KMS-11 (cell line): Measurements from ENCODE around the gene MEX3B.

Experiments used
- H2AFZ ChIP-seq: fragments of 200-600 bp; sonication (generic); 2 replicates; pipeline ENCODE4 v1.6.1; 2016; ENCODE audit warnings: antibody characterized with exemption, mixed run types, low read depth
- H3K27ac ChIP-seq: fragments of 200-600 bp; sonication (generic); 2 replicates; pipeline ENCODE4 v1.6.1; 2016; ENCODE audit warnings: mild to moderate bottlenecking, mixed run types
- H3K27me3 ChIP-seq: fragments of 200-600 bp; sonication (generic); 2 replicates; pipeline ENCODE4 v1.6.1; 2017; ENCODE audit warnings: mild to moderate bottlenecking, low read depth, mixed run types, moderate library complexity; ENCODE audit not compliant: insufficient read depth
- H3K36me3 ChIP-seq: fragments of 200-600 bp; sonication (generic); 2 replicates; pipeline ENCODE4 v1.6.1; 2017; ENCODE audit warnings: mild to moderate bottlenecking, mixed run types; ENCODE audit not compliant: insufficient read depth
- H3K4me1 ChIP-seq: fragments of 200-600 bp; sonication (generic); 2 replicates; pipeline ENCODE4 v1.6.1; 2016; ENCODE audit warnings: mild to moderate bottlenecking, low read depth, mixed run types; ENCODE audit not compliant: poor library complexity, severe bottlenecking
- H3K4me2 ChIP-seq: fragments of 200-600 bp; sonication (generic); 2 replicates; pipeline ENCODE4 v1.7.0; 2016; ENCODE audit warnings: mild to moderate bottlenecking, mixed run types
- H3K4me3 ChIP-seq: fragments of 200-600 bp; sonication (generic); IDR thresholded peaks from 2 replicates; pipeline ENCODE4 v1.6.1; 2017; ENCODE audit warnings: low read depth, low read length, mixed read lengths; ENCODE audit not compliant: insufficient read depth
- H3K79me2 ChIP-seq: fragments of 200-600 bp; sonication (generic); 2 replicates; pipeline ENCODE4 v1.6.1; 2016; ENCODE audit warnings: low read depth, mixed run types; ENCODE audit not compliant: insufficient read depth
- H3K9ac ChIP-seq: fragments of 200-600 bp; sonication (generic); 2 replicates; pipeline ENCODE4 v1.6.1; 2016; ENCODE audit warnings: mild to moderate bottlenecking, mixed run types
- H4K20me1 ChIP-seq: fragments of 200-600 bp; sonication (generic); 2 replicates; pipeline ENCODE4 v1.6.1; 2016; ENCODE audit warnings: mild to moderate bottlenecking, mixed run types; ENCODE audit not compliant: insufficient read depth
- TF ChIP-seq, protein P1 (sequence below): fragments of 200-600 bp; sonication (generic); conservative IDR thresholded peaks from 2 replicates; pipeline ENCODE4 v1.6.1; 2017; ENCODE audit warnings: low read depth, mild to moderate bottlenecking, antibody characterized with exemption, low read length, moderate library complexity, mixed read lengths

MEX3B gene

DNA sequence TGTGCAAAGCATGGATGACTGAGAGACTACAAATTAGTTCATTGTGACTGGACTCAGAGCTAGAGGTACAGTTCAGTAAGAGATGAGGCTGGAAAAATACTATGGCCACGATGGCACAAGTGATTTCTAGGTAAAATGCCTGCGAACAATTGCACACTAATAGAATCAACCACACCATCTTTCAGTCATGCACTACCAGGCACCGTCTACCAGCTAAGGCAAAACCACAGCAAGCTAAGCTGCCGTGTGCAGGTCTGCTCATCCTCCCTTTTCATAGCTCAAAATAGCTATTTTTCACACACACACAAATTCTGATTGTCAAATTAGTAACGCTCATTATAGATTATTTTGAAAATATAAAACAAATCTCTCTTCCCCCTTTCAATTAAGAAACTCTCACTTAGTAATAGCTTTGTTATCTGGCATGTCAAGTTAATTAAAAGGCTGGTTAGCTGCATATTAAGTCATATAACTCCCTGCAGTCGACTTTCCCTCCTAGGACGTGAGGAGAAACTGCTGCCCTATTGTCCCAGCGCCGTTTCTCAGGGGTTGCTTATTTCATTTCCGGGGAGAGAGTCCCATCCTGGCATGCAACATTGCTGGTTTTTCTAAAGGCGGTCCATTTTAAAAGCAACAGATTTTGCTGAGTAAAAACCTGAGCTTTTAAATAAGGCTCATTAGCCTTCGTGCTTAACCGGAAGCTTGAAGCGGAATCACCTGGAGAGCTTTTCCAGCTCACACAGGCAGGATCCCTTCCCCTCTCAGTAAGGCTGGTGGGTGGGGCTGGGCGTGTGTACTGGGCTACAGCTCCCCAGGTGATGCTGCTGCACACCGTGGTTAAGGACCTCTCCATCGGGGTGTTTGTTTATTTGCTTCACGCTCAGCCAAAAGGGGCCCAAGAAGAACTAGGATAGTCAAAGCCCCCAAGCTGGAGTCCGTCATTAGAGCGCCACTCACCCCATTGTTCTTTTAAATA, 16.9 kb upstream of the MEX3B start:
- H3K4me1 ChIP-seq = no peaks in the 10 kb centered on the region
- no peak overlapping the region for H3K9ac ChIP-seq
- H4K20me1 ChIP-seq = no peaks in the 10 kb centered on the region
- H3K79me2 ChIP-seq = no peaks in the 10 kb centered on the region
- H3K4me3 ChIP-seq = no peak overlapping the region
- TF ChIP-seq, protein P1, sequence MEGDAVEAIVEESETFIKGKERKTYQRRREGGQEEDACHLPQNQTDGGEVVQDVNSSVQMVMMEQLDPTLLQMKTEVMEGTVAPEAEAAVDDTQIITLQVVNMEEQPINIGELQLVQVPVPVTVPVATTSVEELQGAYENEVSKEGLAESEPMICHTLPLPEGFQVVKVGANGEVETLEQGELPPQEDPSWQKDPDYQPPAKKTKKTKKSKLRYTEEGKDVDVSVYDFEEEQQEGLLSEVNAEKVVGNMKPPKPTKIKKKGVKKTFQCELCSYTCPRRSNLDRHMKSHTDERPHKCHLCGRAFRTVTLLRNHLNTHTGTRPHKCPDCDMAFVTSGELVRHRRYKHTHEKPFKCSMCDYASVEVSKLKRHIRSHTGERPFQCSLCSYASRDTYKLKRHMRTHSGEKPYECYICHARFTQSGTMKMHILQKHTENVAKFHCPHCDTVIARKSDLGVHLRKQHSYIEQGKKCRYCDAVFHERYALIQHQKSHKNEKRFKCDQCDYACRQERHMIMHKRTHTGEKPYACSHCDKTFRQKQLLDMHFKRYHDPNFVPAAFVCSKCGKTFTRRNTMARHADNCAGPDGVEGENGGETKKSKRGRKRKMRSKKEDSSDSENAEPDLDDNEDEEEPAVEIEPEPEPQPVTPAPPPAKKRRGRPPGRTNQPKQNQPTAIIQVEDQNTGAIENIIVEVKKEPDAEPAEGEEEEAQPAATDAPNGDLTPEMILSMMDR = no peak
- H3K36me3 ChIP-seq = no peaks in the 10 kb centered on the region
- no peak overlapping the region for H3K4me2 ChIP-seq
- no peak overlapping the region for H2AFZ ChIP-seq
- no peak overlapping the region for H3K27ac ChIP-seq
- no peaks in the 10 kb centered on the region for H3K27me3 ChIP-seq

DNA sequence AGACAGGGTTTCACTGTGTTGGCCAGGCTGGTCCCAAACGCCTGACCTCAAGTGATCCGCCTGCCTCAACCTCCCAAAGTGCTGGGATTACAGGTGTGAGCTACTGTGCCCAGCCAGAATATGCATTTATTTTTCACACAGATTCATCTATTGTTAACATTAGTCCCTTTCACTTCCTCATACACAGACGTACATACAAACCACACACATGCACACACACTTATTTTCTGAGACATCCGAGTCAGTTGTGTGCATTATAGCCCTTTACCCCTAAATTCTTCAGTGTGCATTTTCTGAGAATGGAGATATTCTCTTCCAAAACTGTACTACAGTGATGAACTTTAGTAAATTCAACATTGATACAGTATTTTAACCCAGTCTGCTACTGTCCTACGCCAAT, 15.0 kb upstream of the MEX3B start:
- no peak overlapping the region for H3K9ac ChIP-seq
- no peaks in the 10 kb centered on the region for H3K27me3 ChIP-seq
- H2AFZ ChIP-seq = no peak overlapping the region
- TF ChIP-seq, protein P1 = no peak
- no peak overlapping the region for H3K4me3 ChIP-seq
- H4K20me1 ChIP-seq = no peaks in the 10 kb centered on the region
- H3K27ac ChIP-seq = no peak overlapping the region
- no peak overlapping the region for H3K4me2 ChIP-seq
- H3K36me3 ChIP-seq = no peaks in the 10 kb centered on the region
- H3K4me1 ChIP-seq = no peaks in the 10 kb centered on the region
- H3K79me2 ChIP-seq = no peaks in the 10 kb centered on the region

DNA sequence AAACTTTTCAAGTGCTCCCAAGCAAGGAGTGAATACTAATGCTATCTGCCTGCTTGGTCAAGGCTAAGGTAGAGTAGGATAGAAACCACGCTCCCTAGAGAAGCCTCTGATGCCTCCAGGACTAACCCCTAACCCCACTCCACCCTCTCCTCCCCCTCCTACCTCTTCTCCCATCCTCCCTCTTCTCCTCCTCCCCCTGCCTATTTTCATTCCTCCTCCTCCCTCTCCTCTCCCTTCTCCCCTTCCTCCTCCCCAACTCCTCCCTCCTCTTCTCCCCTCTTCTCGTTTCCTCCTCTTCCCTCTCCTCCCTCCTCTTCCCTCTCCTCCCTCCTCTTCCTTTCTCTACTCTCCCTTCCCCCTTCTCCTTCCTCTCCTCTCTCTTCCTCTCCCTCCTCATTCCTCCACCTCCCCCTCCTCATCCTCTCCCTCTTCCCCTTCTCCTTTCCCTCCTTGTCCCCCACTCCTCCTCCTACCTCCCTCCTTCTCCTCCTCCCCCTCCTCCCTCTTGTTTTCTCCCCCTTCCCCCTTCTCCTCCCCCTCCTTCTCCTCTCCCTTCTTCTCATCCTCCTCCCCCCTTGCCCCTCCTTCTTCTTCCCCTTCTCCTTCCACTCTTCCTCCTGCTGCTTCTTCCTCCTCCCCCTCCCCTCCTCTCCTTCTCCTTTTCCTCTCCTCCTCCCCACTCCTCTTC, 12.8 kb upstream of the MEX3B start:
- Histone ChIP-seq H3K4me3 (no peak overlapping the region), H3K27ac (no peak overlapping the region), H3K79me2 (no peaks in the 10 kb centered on the region), H4K20me1 (no peaks in the 10 kb centered on the region), H3K4me1 (no peaks in the 10 kb centered on the region), H2AFZ (no peak overlapping the region), H3K4me2 (no peak overlapping the region), H3K9ac (no peak overlapping the region), H3K36me3 (no peaks in the 10 kb centered on the region), H3K27me3 (no peaks in the 10 kb centered on the region)
- TF ChIP-seq, protein P1 = no peak

DNA sequence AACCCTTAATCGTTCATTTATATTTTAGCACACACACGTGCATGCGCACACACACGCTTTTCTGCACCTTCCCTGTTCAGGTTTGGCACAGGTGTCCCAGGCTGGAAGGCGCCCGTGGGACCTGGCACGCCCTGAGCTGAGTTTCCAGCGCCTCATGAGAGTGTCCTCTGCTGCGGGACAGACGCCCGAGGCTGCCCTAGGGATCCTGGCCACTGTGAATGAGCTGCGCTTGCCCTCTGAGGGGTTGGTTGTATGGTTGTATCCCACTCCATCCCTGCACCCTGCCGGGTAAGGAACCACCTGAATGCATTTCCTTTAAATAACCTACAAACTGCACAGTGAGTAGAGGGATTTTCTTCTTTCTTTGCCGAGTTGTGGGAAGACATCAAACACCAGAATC, 12.2 kb upstream of the MEX3B start:
- Histone ChIP-seq H3K4me3 (no peak overlapping the region), H3K36me3 (no peaks in the 10 kb centered on the region), H4K20me1 (no peaks in the 10 kb centered on the region), H3K79me2 (no peaks in the 10 kb centered on the region), H3K27me3 (no peaks in the 10 kb centered on the region), H3K4me1 (no peaks in the 10 kb centered on the region), H3K9ac (no peak overlapping the region), H3K4me2 (no peak overlapping the region), H3K27ac (no peak overlapping the region), H2AFZ (no peak overlapping the region)
- TF ChIP-seq, protein P1 = no peak
